HG03442 (cell line): ENCODE measurements around the gene FAIM2.

Experiments
- ATAC-seq: cut with Tn5 transposase; IDR thresholded peaks from one replicate; pipeline ENCODE4 v1.9.1; 2021; ENCODE audit warnings: mild to moderate bottlenecking, moderate library complexity; ENCODE audit not compliant: unreplicated experiment

The FAIM2 gene

GRCh38 chr12:49939707-49940106 is 36.0 kb upstream of the FAIM2 start:
- no peak for ATAC-seq

GRCh38 chr12:49939307-49939706 is 35.6 kb upstream of the FAIM2 start:
- no peak for ATAC-seq

GRCh38 chr12:49937639-49938300 is 34.1 kb upstream of the FAIM2 start:
- ATAC-seq = no peak

GRCh38 chr12:49936925-49937324 is 33.2 kb upstream of the FAIM2 start:
- no peak for ATAC-seq

GRCh38 chr12:49934505-49934904 is 30.8 kb upstream of the FAIM2 start:
- no peak for ATAC-seq

- no peak for ATAC-seq
Observed at GRCh38 chr12:49933796-49934195, 30.1 kb upstream of the FAIM2 start.

DNA sequence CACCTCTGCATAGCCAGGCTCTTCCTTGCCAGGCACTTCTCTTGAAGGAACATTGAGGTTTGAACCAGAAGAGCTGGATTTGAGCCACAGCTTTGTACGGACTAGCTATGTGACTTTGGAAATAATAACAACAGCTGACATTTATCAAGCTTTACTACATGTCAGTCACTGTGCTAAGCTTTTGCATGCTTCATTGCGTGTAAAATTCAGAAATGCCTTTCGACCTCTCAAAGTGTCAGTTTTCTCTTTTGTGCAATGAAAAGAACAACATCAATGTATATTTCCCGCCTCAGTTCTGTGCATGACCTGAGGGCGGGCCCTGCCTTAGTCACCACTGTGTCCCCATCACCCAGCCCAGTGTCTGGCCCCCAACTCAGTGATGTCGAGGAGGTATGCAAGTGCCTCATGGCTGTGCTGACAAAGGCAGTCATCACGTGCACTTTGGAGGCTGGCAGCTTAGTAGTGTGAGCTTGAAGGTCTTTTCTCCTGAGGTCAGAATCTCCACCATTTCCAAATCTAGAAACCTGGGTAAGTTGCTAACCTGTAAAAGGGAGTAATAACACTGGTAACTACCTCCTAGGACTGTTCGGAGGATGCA is 28.9 kb upstream of the FAIM2 start:
- ATAC-seq = no peak

- ATAC-seq = no peak
Observed at GRCh38 chr12:49932023-49932422, 28.3 kb upstream of the FAIM2 start.

GRCh38 chr12:49930515-49931288 is 27.0 kb upstream of the FAIM2 start:
- ATAC-seq = no peak

DNA sequence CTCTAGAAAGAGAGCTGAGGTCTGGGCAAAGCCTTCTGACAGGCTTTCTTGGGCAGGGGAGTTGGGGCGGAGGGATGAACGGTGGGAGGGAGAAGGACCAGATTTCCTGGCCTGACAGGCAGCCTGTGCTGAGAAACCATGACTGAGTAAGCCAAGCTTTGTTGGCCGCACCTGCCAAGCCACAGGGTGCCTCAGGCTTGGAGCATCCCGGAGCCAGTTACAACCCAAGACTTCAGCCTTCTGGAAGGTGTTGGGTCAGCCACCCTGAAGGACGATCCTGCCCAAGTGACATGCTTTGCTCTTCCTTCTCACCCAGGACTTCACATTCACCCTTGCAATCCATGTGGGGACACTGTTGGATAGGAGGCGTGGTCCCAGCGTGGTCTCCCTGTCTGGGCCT is 25.9 kb upstream of the FAIM2 start:
- ATAC-seq = no peak

DNA sequence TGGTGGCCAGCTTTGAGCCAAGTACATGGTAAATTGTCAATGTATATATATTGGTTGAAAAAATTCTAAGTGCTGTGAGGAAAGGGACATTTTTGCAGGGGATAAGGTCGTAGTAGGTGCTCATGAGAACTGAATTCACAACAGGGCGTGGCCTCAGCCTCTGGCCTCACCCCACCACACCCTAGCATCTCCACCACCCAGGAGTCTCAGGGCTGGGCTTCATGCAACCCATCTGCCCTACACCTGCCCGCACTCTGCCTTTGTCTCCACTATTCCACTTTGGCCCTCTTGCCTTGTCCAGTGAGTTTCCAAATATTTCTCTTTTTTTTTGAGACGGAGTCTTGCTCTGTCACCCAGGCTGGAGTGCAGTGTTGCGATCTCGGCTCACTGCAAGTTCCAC is 24.8 kb upstream of the FAIM2 start:
- no peak for ATAC-seq

GRCh38 chr12:49925433-49926204 is 21.9 kb upstream of the FAIM2 start:
- no peak for ATAC-seq

DNA sequence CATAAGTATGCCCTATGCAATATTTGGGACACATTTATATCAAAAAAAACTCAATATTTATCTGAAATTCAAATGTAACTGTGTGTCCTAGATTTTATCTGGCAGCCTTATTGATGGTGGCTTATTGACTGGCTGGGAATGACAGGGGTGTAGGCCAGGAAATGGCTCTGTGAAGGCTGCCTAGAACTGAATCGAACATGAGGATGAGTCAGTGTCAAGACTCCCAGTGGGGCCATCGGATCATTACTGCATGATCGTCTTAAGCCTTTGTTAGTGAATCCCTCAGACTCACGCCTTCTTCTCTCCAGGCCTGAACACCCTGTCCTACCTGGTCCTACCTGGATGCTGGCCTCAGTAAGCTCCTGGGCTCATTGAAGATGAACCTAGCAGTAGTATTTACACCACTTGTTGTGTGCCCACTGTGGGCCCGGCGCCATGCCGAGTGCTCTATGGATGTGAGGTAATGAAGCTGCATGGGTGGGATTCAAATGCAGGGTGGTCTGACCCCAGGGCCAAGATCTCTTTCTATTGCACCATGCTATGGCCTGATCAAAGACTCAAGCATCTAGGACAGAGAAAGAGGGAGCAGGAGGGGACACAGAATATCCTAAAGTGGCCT is 21.0 kb upstream of the FAIM2 start:
- ATAC-seq = no peak

DNA sequence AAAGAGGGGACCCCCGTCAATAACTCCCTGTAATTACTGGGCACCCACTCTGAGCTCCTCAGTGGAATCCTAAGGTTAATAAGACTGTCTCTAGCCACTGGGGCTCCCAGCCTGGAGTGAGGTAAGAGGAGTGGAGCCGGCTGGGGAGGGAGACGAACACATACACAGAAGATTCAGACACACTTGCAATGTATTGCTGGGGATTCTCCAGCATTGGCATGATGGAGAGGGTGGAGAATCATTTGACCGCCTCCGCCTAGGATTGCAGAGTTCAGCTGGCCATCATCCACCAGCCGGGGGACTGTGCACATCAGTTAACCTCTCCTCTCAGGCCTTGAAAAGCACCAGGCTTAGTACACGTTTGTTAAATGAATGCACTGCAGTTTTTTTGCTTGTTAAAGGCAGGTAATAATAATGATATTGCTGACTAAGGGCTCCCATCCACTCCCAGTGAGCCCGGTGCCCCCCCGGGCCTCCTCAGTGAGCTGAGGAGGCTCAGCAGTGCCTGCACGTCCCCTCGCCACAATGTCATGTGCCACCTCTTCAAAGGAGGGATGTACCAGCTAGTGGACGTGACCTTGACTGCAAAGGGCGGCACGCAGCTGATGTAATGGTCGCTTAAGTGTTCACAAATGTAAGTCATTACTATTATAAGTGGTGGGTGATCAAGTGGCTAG is 20.3 kb upstream of the FAIM2 start:
- ATAC-seq = no peak

GRCh38 chr12:49923035-49923644 is 19.4 kb upstream of the FAIM2 start:
- ATAC-seq = no peak

DNA sequence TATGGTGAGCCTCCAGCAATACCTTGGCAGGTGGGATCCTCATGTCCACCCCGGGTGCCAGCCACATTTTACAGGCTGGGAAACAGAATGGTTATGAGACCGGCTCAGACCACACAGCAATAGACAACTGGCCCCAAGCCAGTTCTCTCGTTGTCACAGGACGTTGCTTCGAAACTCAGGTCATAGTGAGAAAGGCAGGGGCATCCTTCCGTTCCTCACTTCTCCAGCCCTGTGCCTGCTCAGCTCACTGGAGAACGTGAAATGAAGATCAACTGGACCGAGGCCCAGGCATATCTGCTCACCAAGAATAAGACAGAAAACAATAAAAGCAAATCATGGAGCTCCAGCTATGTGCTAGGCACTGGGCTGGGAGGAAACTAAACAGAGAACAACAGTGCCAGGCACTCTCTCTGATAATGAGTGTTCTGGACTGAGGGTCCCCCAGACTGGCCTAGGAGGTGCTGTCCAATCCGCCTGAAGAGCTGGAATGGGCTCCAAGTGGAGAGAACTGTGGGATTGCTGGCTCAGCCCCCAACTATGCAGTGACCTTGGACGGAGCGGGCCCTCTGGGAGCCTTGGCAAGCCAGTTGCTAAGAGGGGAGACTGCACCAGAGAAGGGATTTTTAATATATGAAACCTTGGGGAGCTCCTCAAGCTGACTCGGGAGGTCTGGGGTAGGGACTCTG is 18.8 kb upstream of the FAIM2 start:
- ATAC-seq = no peak

- no peak for ATAC-seq
Observed at GRCh38 chr12:49921936-49922335, 18.2 kb upstream of the FAIM2 start.

DNA sequence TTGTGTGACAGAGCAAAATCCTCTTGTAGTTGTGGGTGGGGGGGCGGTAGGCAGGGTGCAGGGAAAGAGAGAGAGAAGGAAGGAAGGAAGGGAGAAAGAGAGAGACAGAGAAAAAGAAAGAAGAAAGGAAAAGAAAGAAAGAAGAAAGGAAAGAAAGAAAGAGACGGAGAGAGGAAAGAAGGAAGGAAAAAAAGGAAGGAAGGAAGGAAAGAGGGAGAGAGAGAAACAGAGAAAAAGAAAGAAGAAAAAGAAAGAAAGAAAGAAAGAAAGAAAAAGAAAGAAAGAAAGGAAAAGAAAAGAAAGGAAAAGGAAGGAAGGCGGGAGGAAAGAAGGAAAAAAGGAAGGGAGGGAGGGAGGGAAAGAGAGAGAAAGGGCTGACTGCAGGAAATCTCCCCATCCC is 17.6 kb upstream of the FAIM2 start:
- no peak for ATAC-seq

- no peak for ATAC-seq
Observed at GRCh38 chr12:49920915-49921286, 17.2 kb upstream of the FAIM2 start.
